ES-I3 (cell line): ENCODE data around the gene MYF6.

Experiments used
- H3K36me3 ChIP-seq: 2 replicates; pipeline ENCODE4 v1.6.1; 2013; ENCODE audit warnings: mild to moderate bottlenecking, low read length, control low read depth, moderate library complexity; ENCODE audit not compliant: insufficient read depth
- H3K4me1 ChIP-seq: 2 replicates; pipeline ENCODE4 v1.6.1; 2013; ENCODE audit warnings: mild to moderate bottlenecking, control low read depth, low read length; ENCODE audit not compliant: insufficient read depth
- H3K9ac ChIP-seq: 2 replicates; pipeline ENCODE4 v1.6.1; 2013; ENCODE audit warnings: low read depth, mild to moderate bottlenecking, low read length, moderate library complexity
- H3K9me3 ChIP-seq: 2 replicates; pipeline ENCODE4 v1.6.1; 2013; ENCODE audit warnings: mild to moderate bottlenecking, low read length, moderate library complexity; ENCODE audit not compliant: control insufficient read depth, insufficient read depth

MYF6 gene

GRCh38 chr12:80697270-80697887, 10.1 kb upstream of the MYF6 start:
- H3K9ac ChIP-seq = no peak overlapping the region
- no peaks in the 10 kb centered on the region for H3K4me1 ChIP-seq
- no peaks in the 10 kb centered on the region for H3K36me3 ChIP-seq
- H3K9me3 ChIP-seq = no peaks in the 10 kb centered on the region

- H3K36me3 ChIP-seq = no peaks in the 10 kb centered on the region
- H3K4me1 ChIP-seq = no peaks in the 10 kb centered on the region
- H3K9me3 ChIP-seq = no peaks in the 10 kb centered on the region
- no peak overlapping the region for H3K9ac ChIP-seq
Observed at GRCh38 chr12:80698256-80698655, 9.2 kb upstream of the MYF6 start.

- no peak overlapping the region for H3K9ac ChIP-seq
- H3K36me3 ChIP-seq = no peaks in the 10 kb centered on the region
- H3K9me3 ChIP-seq = no peaks in the 10 kb centered on the region
- H3K4me1 ChIP-seq = no peaks in the 10 kb centered on the region
Observed at GRCh38 chr12:80698847-80699542, 8.4 kb upstream of the MYF6 start.

- Histone ChIP-seq H3K9ac (no peak overlapping the region), H3K36me3 (no peaks in the 10 kb centered on the region), H3K9me3 (no peaks in the 10 kb centered on the region), H3K4me1 (no peaks in the 10 kb centered on the region)
Observed at GRCh38 chr12:80700327-80700726, 7.1 kb upstream of the MYF6 start.

GRCh38 chr12:80701388-80701787, 6.0 kb upstream of the MYF6 start:
- Histone ChIP-seq H3K4me1 (no peaks in the 10 kb centered on the region), H3K36me3 (no peaks in the 10 kb centered on the region), H3K9me3 (no peaks in the 10 kb centered on the region), H3K9ac (no peak overlapping the region)

GRCh38 chr12:80702889-80703805, 4.3 kb upstream of the MYF6 start:
- Histone ChIP-seq H3K4me1 (no peaks in the 10 kb centered on the region), H3K9ac (no peak overlapping the region), H3K36me3 (no peaks in the 10 kb centered on the region), H3K9me3 (no peaks in the 10 kb centered on the region)

GRCh38 chr12:80704420-80704819, 3.0 kb upstream of the MYF6 start:
- no peaks in the 10 kb centered on the region for H3K4me1 ChIP-seq
- H3K9me3 ChIP-seq = no peaks in the 10 kb centered on the region
- no peaks in the 10 kb centered on the region for H3K36me3 ChIP-seq
- H3K9ac ChIP-seq = no peak overlapping the region

GRCh38 chr12:80707830-80708258, 410 bp downstream of the MYF6 start:
- no peaks in the 10 kb centered on the region for H3K36me3 ChIP-seq
- H3K9me3 ChIP-seq = no peaks in the 10 kb centered on the region
- H3K4me1 ChIP-seq = no peaks in the 10 kb centered on the region
- H3K9ac ChIP-seq = peak overlapping the region; percentile 38; the same call in 1 of the 2 replicates

GRCh38 chr12:80708259-80708974, 983 bp downstream of the MYF6 start:
- Histone ChIP-seq H3K36me3 (no peaks in the 10 kb centered on the region), H3K9me3 (no peaks in the 10 kb centered on the region), H3K9ac (peak overlapping the region; percentile 38; the same call in 1 of the 2 replicates), H3K4me1 (no peaks in the 10 kb centered on the region)

- Histone ChIP-seq H3K9ac (peak overlapping the region; percentile 38; the same call in 1 of the 2 replicates), H3K36me3 (no peaks in the 10 kb centered on the region), H3K4me1 (no peaks in the 10 kb centered on the region), H3K9me3 (no peaks in the 10 kb centered on the region)
Observed at GRCh38 chr12:80708975-80709328, 1.5 kb downstream of the MYF6 start.

- Histone ChIP-seq H3K4me1 (peaks cover 6% of the 10 kb centered on the region; the same call in 1 of the 2 replicates), H3K36me3 (no peaks in the 10 kb centered on the region), H3K9me3 (no peaks in the 10 kb centered on the region), H3K9ac (peak overlapping the region; percentile 40; the same call in 1 of the 2 replicates)
Observed at GRCh38 chr12:80709811-80710726, 2.6 kb downstream of the MYF6 start.

GRCh38 chr12:80710727-80711449, 3.5 kb downstream of the MYF6 start:
- Histone ChIP-seq H3K36me3 (no peaks in the 10 kb centered on the region), H3K4me1 (peaks cover 9% of the 10 kb centered on the region; the same call in 1 of the 2 replicates), H3K9ac (no peak overlapping the region), H3K9me3 (no peaks in the 10 kb centered on the region)

GRCh38 chr12:80711866-80712265, 4.4 kb downstream of the MYF6 start:
- no peaks in the 10 kb centered on the region for H3K9me3 ChIP-seq
- no peak overlapping the region for H3K9ac ChIP-seq
- no peaks in the 10 kb centered on the region for H3K36me3 ChIP-seq
- peaks cover 9% of the 10 kb centered on the region; the same call in 1 of the 2 replicates for H3K4me1 ChIP-seq
